Sigmoid colon (tissue), 4 donors: Measurements from ENCODE around the gene MAP4K4.

Source experiments
- EP300 ChIP-seq, 4 donors: sonication (generic); formaldehyde crosslinking; IDR thresholded peaks; one replicate each; pipeline ENCODE4 v1.6.1; 2017; ENCODE audit warnings: antibody characterized with exemption in 4 of 4
- POLR2A ChIP-seq, 2 donors: fragments of 450-650 bp; IDR thresholded peaks; one replicate each; pipeline ENCODE4 v1.6.1; 2016; ENCODE audit warnings: antibody characterized with exemption in 2 of 2, mild to moderate bottlenecking in 2 of 2, moderate library complexity in 2 of 2
- TF ChIP-seq, protein P1 (sequence below), 4 experiments: fragments of 450-650 bp in 3 of 4; fragments of 200-600 bp in 1 of 4; IDR thresholded peaks; one replicate each; pipeline ENCODE4 v1.5.1; 2016 to 2019; ENCODE audit warnings: antibody characterized with exemption in 4 of 4, mild to moderate bottlenecking in 3 of 4, moderate library complexity in 2 of 4

- TF ChIP-seq EP300 (IDR thresholded peaks at IDR 0.05): no peak
- TF ChIP-seq, protein P1, sequence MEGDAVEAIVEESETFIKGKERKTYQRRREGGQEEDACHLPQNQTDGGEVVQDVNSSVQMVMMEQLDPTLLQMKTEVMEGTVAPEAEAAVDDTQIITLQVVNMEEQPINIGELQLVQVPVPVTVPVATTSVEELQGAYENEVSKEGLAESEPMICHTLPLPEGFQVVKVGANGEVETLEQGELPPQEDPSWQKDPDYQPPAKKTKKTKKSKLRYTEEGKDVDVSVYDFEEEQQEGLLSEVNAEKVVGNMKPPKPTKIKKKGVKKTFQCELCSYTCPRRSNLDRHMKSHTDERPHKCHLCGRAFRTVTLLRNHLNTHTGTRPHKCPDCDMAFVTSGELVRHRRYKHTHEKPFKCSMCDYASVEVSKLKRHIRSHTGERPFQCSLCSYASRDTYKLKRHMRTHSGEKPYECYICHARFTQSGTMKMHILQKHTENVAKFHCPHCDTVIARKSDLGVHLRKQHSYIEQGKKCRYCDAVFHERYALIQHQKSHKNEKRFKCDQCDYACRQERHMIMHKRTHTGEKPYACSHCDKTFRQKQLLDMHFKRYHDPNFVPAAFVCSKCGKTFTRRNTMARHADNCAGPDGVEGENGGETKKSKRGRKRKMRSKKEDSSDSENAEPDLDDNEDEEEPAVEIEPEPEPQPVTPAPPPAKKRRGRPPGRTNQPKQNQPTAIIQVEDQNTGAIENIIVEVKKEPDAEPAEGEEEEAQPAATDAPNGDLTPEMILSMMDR (IDR thresholded peaks at IDR 0.05): no peak
- TF ChIP-seq POLR2A (IDR thresholded peaks at IDR 0.05): no peak
Measured at GRCh38 chr2:101930847-101931246, 233.3 kb downstream of the MAP4K4 start.
